ENCODE results near the gene MRPS22. TPM values are rescaled to one million over a fixed set of nuclear protein-coding genes. Genes with fewer than 3 reads are reported as not detected.

Gene MRPS22
- total and polyA plus RNA-seq, 9 of the 15 experiments (the other 6 are each of a cell fraction or from before 2014, with no cell fraction given): 148 to 397 (median 229) TPM

DNA sequence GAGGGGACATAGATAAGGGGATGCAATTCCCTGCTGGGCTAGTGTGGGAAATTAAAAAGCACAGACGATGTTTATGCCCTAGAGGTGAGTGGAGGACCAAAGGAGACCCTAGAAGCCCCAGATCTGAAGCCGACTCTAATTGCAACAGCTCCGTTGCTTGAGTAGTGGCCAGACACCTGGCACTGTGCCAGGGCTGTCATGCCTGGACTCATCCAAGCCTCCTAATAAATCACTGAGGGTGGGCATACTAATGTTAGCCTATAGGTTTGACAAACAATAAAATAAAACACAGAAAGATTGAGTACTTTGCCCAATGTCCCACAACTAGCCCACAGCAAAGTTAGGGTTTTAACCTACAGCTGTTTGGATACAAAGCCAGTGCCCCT is 25.4 kb upstream of the MRPS22 start (continued):
- TF ChIP-seq TBP (optimal IDR thresholded peaks at IDR 0.05; ENCODE audit: low read depth, low read length) (peak; percentile 57), NFIC (IDR thresholded peaks at IDR 0.05) (peak; percentile 99), HCFC1 (IDR thresholded peaks at IDR 0.05; ENCODE audit: low read depth, low read length) (no peak), GTF2A2 (tag; IDR thresholded peaks at IDR 0.05) (no peak), CBX2 (IDR thresholded peaks at IDR 0.05; ENCODE audit: insufficient read depth, low read length, poor library complexity, severe bottlenecking) (no peak), TGIF2 (CRISPR knock-in tag; IDR thresholded peaks at IDR 0.05) (no peak)
- TF ChIP-seq, protein P1, sequence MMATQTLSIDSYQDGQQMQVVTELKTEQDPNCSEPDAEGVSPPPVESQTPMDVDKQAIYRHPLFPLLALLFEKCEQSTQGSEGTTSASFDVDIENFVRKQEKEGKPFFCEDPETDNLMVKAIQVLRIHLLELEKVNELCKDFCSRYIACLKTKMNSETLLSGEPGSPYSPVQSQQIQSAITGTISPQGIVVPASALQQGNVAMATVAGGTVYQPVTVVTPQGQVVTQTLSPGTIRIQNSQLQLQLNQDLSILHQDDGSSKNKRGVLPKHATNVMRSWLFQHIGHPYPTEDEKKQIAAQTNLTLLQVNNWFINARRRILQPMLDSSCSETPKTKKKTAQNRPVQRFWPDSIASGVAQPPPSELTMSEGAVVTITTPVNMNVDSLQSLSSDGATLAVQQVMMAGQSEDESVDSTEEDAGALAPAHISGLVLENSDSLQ (IDR thresholded peaks at IDR 0.05): 0 out of 2 replicates have a peak, but pooled peaks have one; percentile 38
- TF ChIP-seq, protein P2, sequence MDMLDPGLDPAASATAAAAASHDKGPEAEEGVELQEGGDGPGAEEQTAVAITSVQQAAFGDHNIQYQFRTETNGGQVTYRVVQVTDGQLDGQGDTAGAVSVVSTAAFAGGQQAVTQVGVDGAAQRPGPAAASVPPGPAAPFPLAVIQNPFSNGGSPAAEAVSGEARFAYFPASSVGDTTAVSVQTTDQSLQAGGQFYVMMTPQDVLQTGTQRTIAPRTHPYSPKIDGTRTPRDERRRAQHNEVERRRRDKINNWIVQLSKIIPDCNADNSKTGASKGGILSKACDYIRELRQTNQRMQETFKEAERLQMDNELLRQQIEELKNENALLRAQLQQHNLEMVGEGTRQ (CRISPR knock-in tag; IDR thresholded peaks at IDR 0.05): no peak

DNA sequence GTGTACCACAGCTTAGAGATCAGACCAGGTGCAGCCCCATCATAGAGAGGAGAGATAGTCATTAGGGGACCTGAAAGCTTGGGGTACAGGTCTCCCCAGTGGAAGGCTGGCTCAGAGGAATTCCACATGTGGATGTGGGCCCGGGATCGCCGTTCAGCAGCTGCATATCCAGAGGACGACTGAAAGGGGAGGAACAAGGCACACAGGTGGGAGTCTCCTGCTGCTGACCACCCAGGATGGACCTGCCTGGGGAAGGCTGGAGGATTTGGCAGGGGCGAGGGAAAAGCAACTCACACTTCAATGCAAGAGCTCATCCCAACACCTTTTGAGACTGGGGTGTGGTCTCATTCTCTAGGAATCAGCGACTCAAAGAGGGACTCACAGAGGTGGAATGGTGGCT is 25.0 kb upstream of the MRPS22 start:
- intact Hi-C loops (cut with micrococcal nuclease): no loop called here
- POLR2A ChIA-PET: interaction anchor here (0.7 to 1.1 kb wide), 3 partner anchors 8 to 501 kb away, joined by 3 to 4 read pairs (median 3); no protein-coding TSS in a partner anchor
- FAIRE-seq: no peak
- 0 out of 2 replicates have a peak overlapping the region, but pooled peaks have one; percentile 4 for H2AFZ ChIP-seq (ENCODE audit: low read depth, low read length)
- peaks cover 33 to 47% of the 10 kb centered on the region in 2 experiments for H3K4me1 ChIP-seq (replicated peaks in 1 of 2; ENCODE audit: control insufficient read depth in 2 of 2, insufficient read depth in 2 of 2, low read length in 2 of 2)
- H3K9ac ChIP-seq (ENCODE audit: insufficient read depth in 1 of 2, low read depth in 2 of 2, low read length in 2 of 2): no peak overlapping the region
- in situ Hi-C loops (cut with MboI): no loop called here
- no peaks in the 10 kb centered on the region for H3K79me2 ChIP-seq (ENCODE audit: control insufficient read depth, insufficient read depth, low read length)
- H4K20me1 ChIP-seq (replicated peaks; ENCODE audit: control insufficient read depth, insufficient read depth, low read length): no peaks in the 10 kb centered on the region
- WGBS (ENCODE audit: insufficient coverage, low coverage, missing lambda C conversion rate): 82% methylated on average over 6 of the region's 6 CpGs
- BruUV-seq (replicated peaks): no TSS peak
- no peak for ATAC-seq
- H3K9me3 ChIP-seq (replicated peaks; ENCODE audit: control insufficient read depth, insufficient read depth, low read depth, low read length): no peaks in the 10 kb centered on the region
- CTCF ChIA-PET (ENCODE audit: low intra/inter-chr PET ratio): no interaction called here
- H3K27ac ChIP-seq (ENCODE audit: extremely low read depth, low read depth, low read length): no peak overlapping the region
- no peak overlapping the region for H3K4me2 ChIP-seq (ENCODE audit: insufficient read depth, low read length)
- H3K4me3 ChIP-seq: no peak overlapping the region
- H3K27me3 ChIP-seq (ENCODE audit: control insufficient read depth in 2 of 2, insufficient read depth in 2 of 2, low read length in 2 of 2): no peaks in the 10 kb centered on the region
- H3K36me3 ChIP-seq (ENCODE audit: control insufficient read depth, insufficient read depth, low read length): no peaks in the 10 kb centered on the region
- no peaks in the 10 kb centered on the region for H3K9me1 ChIP-seq (ENCODE audit: control insufficient read depth, insufficient read depth, low read length)
- TF ChIP-seq, protein P3, sequence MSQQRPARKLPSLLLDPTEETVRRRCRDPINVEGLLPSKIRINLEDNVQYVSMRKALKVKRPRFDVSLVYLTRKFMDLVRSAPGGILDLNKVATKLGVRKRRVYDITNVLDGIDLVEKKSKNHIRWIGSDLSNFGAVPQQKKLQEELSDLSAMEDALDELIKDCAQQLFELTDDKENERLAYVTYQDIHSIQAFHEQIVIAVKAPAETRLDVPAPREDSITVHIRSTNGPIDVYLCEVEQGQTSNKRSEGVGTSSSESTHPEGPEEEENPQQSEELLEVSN (IDR thresholded peaks at IDR 0.05; ENCODE audit: borderline replicate concordance in 1 of 2, extremely low read depth in 1 of 2, insufficient read depth in 1 of 2, insufficient read length in 1 of 2, low read depth in 1 of 2, low read length in 1 of 2, poor library complexity in 1 of 2, severe bottlenecking in 1 of 2): no peak
- peak; percentile 6 for TF ChIP-seq TBP (optimal IDR thresholded peaks at IDR 0.05; ENCODE audit: low read depth, low read length)
- no peak for DNase-seq (ENCODE audit: extremely low read depth in 1 of 4, low spot score in 3 of 4)
